Natural killer cell treated with Interleukin-12 subunit alpha and Interleukin-12 subunit beta and Interleukin-15 and Interleukin-18, amount 100 ng/mL, for 72 hours (primary cell): Measurements from ENCODE around the gene HNRNPM. TPM values are rescaled to one million over a fixed set of nuclear protein-coding genes. Genes with fewer than 3 reads are reported as not detected.
"Not testable (repeated sequence)": the region's sequence is repeated elsewhere in the genome, so short reads cannot be mapped to it uniquely, and the experiment has no call there.

ENCODE experiments used
- ATAC-seq, 2 donors: fragments of 150-1000 bp; cut with Tn5 transposase in 1 of 2; sonication (Bioruptor Pico), chemical (Tn5 transposase) in 1 of 2; 2 replicates each; pipeline ENCODE4 v1.10.0; 2021
- DNase-seq: peaks from one replicate; pipeline ENCODE4 v3.0.0; 2022; ENCODE audit warnings: low spot score
- H3K27ac Mint-ChIP-seq, 2 donors: 1 replicate in 1 of 2; 2 replicates in 1 of 2; pipeline ENCODE4 v1.8.0; 2022; ENCODE audit warnings: mixed read lengths in 2 of 2, mild to moderate bottlenecking in 1 of 2, moderate library complexity in 1 of 2
- H3K27me3 Mint-ChIP-seq, 2 donors: 1 replicate in 1 of 2; 2 replicates in 1 of 2; pipeline ENCODE4 v1.8.0; 2022; ENCODE audit warnings: mixed read lengths in 2 of 2
- H3K36me3 Mint-ChIP-seq: one replicate; pipeline ENCODE4 v1.8.0; 2022; ENCODE audit warnings: mixed read lengths
- H3K4me1 Mint-ChIP-seq, 2 donors: 1 replicate in 1 of 2; 2 replicates in 1 of 2; pipeline ENCODE4 v1.8.0; 2022; ENCODE audit warnings: low read depth in 2 of 2, mixed read lengths in 2 of 2, mild to moderate bottlenecking in 1 of 2
- H3K4me3 Mint-ChIP-seq: one replicate; pipeline ENCODE4 v1.8.0; 2022; ENCODE audit warnings: mixed read lengths
- H3K9me3 Mint-ChIP-seq: 2 replicates; pipeline ENCODE4 v1.8.0; 2022; ENCODE audit warnings: mixed read lengths
- total RNA-seq, 2 donors: library from RNA; stranded (reverse); gene quantifications; one replicate each; pipeline ENCODE4 v1.2.3, GENCODE V29; 2022

The HNRNPM gene
- total RNA-seq, 2 donors from 2014 or later = 259 to 373 TPM

- peaks cover 18% of the 10 kb centered on the region for H3K36me3 Mint-ChIP-seq
- not testable (repeated sequence) for DNase-seq, ATAC-seq, H3K27me3 Mint-ChIP-seq, H3K9me3 Mint-ChIP-seq
- H3K4me3 Mint-ChIP-seq = peak overlapping the region; percentile 86
- peak overlapping the region; percentile 87 to 98 for H3K27ac Mint-ChIP-seq
- peaks cover 31 to 37% of the 10 kb centered on the region in 2 donors for H3K4me1 Mint-ChIP-seq
Measured at GRCh38 chr19:8444140-8444676, 567 bp upstream of the HNRNPM start.

- ATAC-seq = peak; percentile 58 to 61
- Mint-ChIP-seq H3K36me3 (peaks cover 18% of the 10 kb centered on the region), H3K27me3 (no peaks in the 10 kb centered on the region), H3K27ac (peak overlapping the region; percentile 87 to 96), H3K4me1 (peaks cover 37 to 44% of the 10 kb centered on the region in 2 donors), H3K9me3 (no peaks in the 10 kb centered on the region), H3K4me3 (peak overlapping the region; percentile 91)
- DNase-seq = peak; percentile 79
Measured at GRCh38 chr19:8445488-8446001, 770 bp downstream of the HNRNPM start.

GRCh38 chr19:8446061-8446709 lies 1.4 kb downstream of the HNRNPM start:
- peak overlapping the region; percentile 87 to 96 for H3K27ac Mint-ChIP-seq
- no peaks in the 10 kb centered on the region for H3K27me3 Mint-ChIP-seq
- peaks cover 18% of the 10 kb centered on the region for H3K36me3 Mint-ChIP-seq
- DNase-seq = no peak
- no peaks in the 10 kb centered on the region for H3K9me3 Mint-ChIP-seq
- H3K4me3 Mint-ChIP-seq = peak overlapping the region; percentile 91
- peaks cover 39 to 45% of the 10 kb centered on the region in 2 donors for H3K4me1 Mint-ChIP-seq
- ATAC-seq = no peak

- Mint-ChIP-seq H3K4me1 (peaks cover 58 to 70% of the 10 kb centered on the region in 2 donors), H3K4me3 (no peak overlapping the region), H3K36me3 (peaks cover 18% of the 10 kb centered on the region), H3K9me3 (no peaks in the 10 kb centered on the region), H3K27me3 (no peaks in the 10 kb centered on the region), H3K27ac (peak overlapping the region in 1 of 2 donors; percentile 13)
- ATAC-seq (no peak), DNase-seq (no peak)
Measured at GRCh38 chr19:8449830-8450229, 5.1 kb downstream of the HNRNPM start.

GRCh38 chr19:8451377-8451776 lies 6.6 kb downstream of the HNRNPM start:
- Mint-ChIP-seq H3K4me1 (peaks cover 58 to 74% of the 10 kb centered on the region in 2 donors), H3K4me3 (peak overlapping the region; percentile 32), H3K27me3 (no peaks in the 10 kb centered on the region), H3K36me3 (peaks cover 17% of the 10 kb centered on the region), H3K9me3 (no peaks in the 10 kb centered on the region), H3K27ac (peak overlapping the region; percentile 31 to 61)
- DNase-seq (no peak), ATAC-seq (no peak)

GRCh38 chr19:8451885-8452284 lies 7.1 kb downstream of the HNRNPM start:
- Mint-ChIP-seq H3K4me1 (peaks cover 61 to 74% of the 10 kb centered on the region in 2 donors), H3K9me3 (no peaks in the 10 kb centered on the region), H3K36me3 (peaks cover 20% of the 10 kb centered on the region), H3K27ac (peak overlapping the region; percentile 31 to 61), H3K27me3 (no peaks in the 10 kb centered on the region), H3K4me3 (peak overlapping the region; percentile 32)
- no peak for ATAC-seq
- DNase-seq = no peak

- DNase-seq = no peak
- Mint-ChIP-seq H3K36me3 (peaks cover 14% of the 10 kb centered on the region), H3K4me1 (peaks cover 55 to 71% of the 10 kb centered on the region in 2 donors), H3K4me3 (no peak overlapping the region), H3K27ac (peak overlapping the region; percentile 31 to 61), H3K27me3 (no peaks in the 10 kb centered on the region), H3K9me3 (no peaks in the 10 kb centered on the region)
- ATAC-seq = no peak
Measured at GRCh38 chr19:8452446-8453123, 7.8 kb downstream of the HNRNPM start.

GRCh38 chr19:8453616-8454015 lies 8.8 kb downstream of the HNRNPM start:
- peaks cover 55 to 76% of the 10 kb centered on the region in 2 donors for H3K4me1 Mint-ChIP-seq
- DNase-seq (no peak), ATAC-seq (no peak)
- H3K36me3 Mint-ChIP-seq = peaks cover 10% of the 10 kb centered on the region
- no peaks in the 10 kb centered on the region for H3K27me3 Mint-ChIP-seq
- no peaks in the 10 kb centered on the region for H3K9me3 Mint-ChIP-seq
- no peak overlapping the region for H3K4me3 Mint-ChIP-seq
- no peak overlapping the region for H3K27ac Mint-ChIP-seq

- peaks cover 10% of the 10 kb centered on the region for H3K36me3 Mint-ChIP-seq
- ATAC-seq = no peak
- H3K27ac Mint-ChIP-seq = no peak overlapping the region
- no peaks in the 10 kb centered on the region for H3K27me3 Mint-ChIP-seq
- DNase-seq = no peak
- H3K9me3 Mint-ChIP-seq = no peaks in the 10 kb centered on the region
- H3K4me1 Mint-ChIP-seq = peaks cover 51 to 70% of the 10 kb centered on the region in 2 donors
- H3K4me3 Mint-ChIP-seq = no peak overlapping the region
Measured at GRCh38 chr19:8454218-8454617, 9.4 kb downstream of the HNRNPM start.

GRCh38 chr19:8455018-8455417 lies 10.2 kb downstream of the HNRNPM start:
- Mint-ChIP-seq H3K27ac (peak overlapping the region in 1 of 2 donors; percentile 13), H3K4me1 (peaks cover 48 to 73% of the 10 kb centered on the region in 2 donors), H3K9me3 (no peaks in the 10 kb centered on the region), H3K4me3 (no peak overlapping the region), H3K27me3 (no peaks in the 10 kb centered on the region), H3K36me3 (peaks cover 10% of the 10 kb centered on the region)
- ATAC-seq (no peak), DNase-seq (no peak)

GRCh38 chr19:8456064-8456463 lies 11.3 kb downstream of the HNRNPM start:
- Mint-ChIP-seq H3K9me3 (no peaks in the 10 kb centered on the region), H3K36me3 (peaks cover 10% of the 10 kb centered on the region), H3K4me3 (no peak overlapping the region), H3K27me3 (no peaks in the 10 kb centered on the region), H3K27ac (peak overlapping the region in 1 of 2 donors; percentile 31), H3K4me1 (peaks cover 52 to 81% of the 10 kb centered on the region in 2 donors)
- no peak for ATAC-seq
- DNase-seq = no peak

- H3K4me1 Mint-ChIP-seq = peaks cover 51 to 81% of the 10 kb centered on the region in 2 donors
- H3K27ac Mint-ChIP-seq = peak overlapping the region; percentile 19 to 31
- peaks cover 11% of the 10 kb centered on the region for H3K36me3 Mint-ChIP-seq
- H3K4me3 Mint-ChIP-seq = no peak overlapping the region
- ATAC-seq = no peak
- DNase-seq = no peak
- no peaks in the 10 kb centered on the region for H3K9me3 Mint-ChIP-seq
- no peaks in the 10 kb centered on the region for H3K27me3 Mint-ChIP-seq
Measured at GRCh38 chr19:8457209-8457608, 12.4 kb downstream of the HNRNPM start.

GRCh38 chr19:8457827-8458226 lies 13.1 kb downstream of the HNRNPM start:
- H3K9me3 Mint-ChIP-seq = no peaks in the 10 kb centered on the region
- peak overlapping the region; percentile 23 for H3K4me3 Mint-ChIP-seq
- H3K4me1 Mint-ChIP-seq = peaks cover 53 to 82% of the 10 kb centered on the region in 2 donors
- H3K36me3 Mint-ChIP-seq = peaks cover 17% of the 10 kb centered on the region
- H3K27me3 Mint-ChIP-seq = no peaks in the 10 kb centered on the region
- DNase-seq (no peak), ATAC-seq (peak in 1 of 2 donors; percentile 58)
- H3K27ac Mint-ChIP-seq = peak overlapping the region; percentile 19 to 31

GRCh38 chr19:8458380-8458779 lies 13.6 kb downstream of the HNRNPM start:
- Mint-ChIP-seq H3K4me1 (peaks cover 57 to 80% of the 10 kb centered on the region in 2 donors), H3K9me3 (no peaks in the 10 kb centered on the region), H3K27me3 (no peaks in the 10 kb centered on the region), H3K4me3 (peak overlapping the region; percentile 23), H3K27ac (peak overlapping the region; percentile 19 to 31), H3K36me3 (peaks cover 19% of the 10 kb centered on the region)
- DNase-seq (no peak), ATAC-seq (no peak)
